SU-DHL-6 (cell line): ENCODE results near the gene KRTCAP2.
"Not testable (repeated sequence)": the region's sequence is repeated elsewhere in the genome, so short reads cannot be mapped to it uniquely, and the experiment has no call there.

Experiments used
- H2AFZ ChIP-seq: fragments of 200-600 bp; sonication (generic); 2 replicates; pipeline ENCODE4 v1.6.1; 2014; ENCODE audit warnings: low read depth, mild to moderate bottlenecking, moderate library complexity, mixed read lengths, antibody characterized with exemption, low read length; ENCODE audit not compliant: severe bottlenecking
- H3F3A ChIP-seq: fragments of 200-600 bp; shearing (Covaris generic); 2 replicates; pipeline ENCODE4 v1.6.0; 2016; ENCODE audit warnings: antibody characterized with exemption, mild to moderate bottlenecking; ENCODE audit not compliant: insufficient read depth
- H3K27ac ChIP-seq: fragments of 200-600 bp; sonication (generic); 2 replicates; pipeline ENCODE4 v1.5.1; 2016; ENCODE audit warnings: low read depth, mild to moderate bottlenecking, low read length, moderate library complexity, mixed read lengths
- H3K27me3 ChIP-seq: fragments of 200-600 bp; sonication (generic), shearing (Covaris generic); 2 replicates; pipeline ENCODE4 v1.6.0; 2014; ENCODE audit warnings: mild to moderate bottlenecking, low read length
- H3K36me3 ChIP-seq: fragments of 200-600 bp; sonication (generic); 2 replicates; pipeline ENCODE4 v1.6.1; 2014; ENCODE audit warnings: mild to moderate bottlenecking, low read length, mixed read lengths
- H3K4me2 ChIP-seq: fragments of 300-600, 200-600 bp; shearing (Covaris generic), sonication (generic); 2 replicates; pipeline ENCODE4 v1.6.0; 2014; ENCODE audit warnings: low read length, low read depth, mild to moderate bottlenecking; ENCODE audit not compliant: poor library complexity, severe bottlenecking
- H3K4me3 ChIP-seq: fragments of 200-600 bp; sonication (generic); 2 replicates; pipeline ENCODE4 v1.5.1; 2014; ENCODE audit warnings: antibody characterized with exemption, low read length, mild to moderate bottlenecking, mixed read lengths; ENCODE audit not compliant: insufficient read depth, poor library complexity, severe bottlenecking
- H3K79me2 ChIP-seq: fragments of 200-600 bp; sonication (generic); 2 replicates; pipeline ENCODE4 v1.6.1; 2014; ENCODE audit warnings: mild to moderate bottlenecking, low read length, moderate library complexity; ENCODE audit not compliant: insufficient read depth
- H3K9ac ChIP-seq: fragments of 200-600 bp; sonication (generic); 2 replicates; pipeline ENCODE4 v1.7.0; 2014; ENCODE audit warnings: mild to moderate bottlenecking, low read length
- H3K9me2 ChIP-seq: fragments of 200-600 bp; sonication (generic); replicated peaks from 2 replicates; pipeline ENCODE4 v1.6.1; 2014; ENCODE audit warnings: low read length; ENCODE audit not compliant: insufficient read depth
- H3K9me3 ChIP-seq: fragments of 200-600 bp; sonication (generic); 2 replicates; pipeline ENCODE4 v1.6.1; 2014; ENCODE audit warnings: low read length, mixed read lengths; ENCODE audit not compliant: insufficient read depth
- H4K20me1 ChIP-seq: fragments of 200-600 bp; sonication (generic); 2 replicates; pipeline ENCODE4 v1.6.1; 2014; ENCODE audit warnings: low read depth, mild to moderate bottlenecking, antibody characterized with exemption, low read length, moderate library complexity, mixed read lengths
- EZH2phosphoT487 ChIP-seq: fragments of 200-600 bp; sonication (generic), shearing (Covaris generic); conservative IDR thresholded peaks from 2 replicates; pipeline ENCODE4 v1.6.1; 2018; ENCODE audit warnings: mild to moderate bottlenecking, antibody characterized with exemption, low read length, moderate library complexity, mixed read lengths
- TF ChIP-seq, protein P1 (sequence below): fragments of 200-600 bp; sonication (generic); IDR thresholded peaks from one replicate; pipeline ENCODE4 v1.5.1; 2017; ENCODE audit warnings: antibody characterized with exemption, mild to moderate bottlenecking, low read length, moderate library complexity; ENCODE audit not compliant: insufficient read depth, poor library complexity, severe bottlenecking

Gene KRTCAP2

DNA sequence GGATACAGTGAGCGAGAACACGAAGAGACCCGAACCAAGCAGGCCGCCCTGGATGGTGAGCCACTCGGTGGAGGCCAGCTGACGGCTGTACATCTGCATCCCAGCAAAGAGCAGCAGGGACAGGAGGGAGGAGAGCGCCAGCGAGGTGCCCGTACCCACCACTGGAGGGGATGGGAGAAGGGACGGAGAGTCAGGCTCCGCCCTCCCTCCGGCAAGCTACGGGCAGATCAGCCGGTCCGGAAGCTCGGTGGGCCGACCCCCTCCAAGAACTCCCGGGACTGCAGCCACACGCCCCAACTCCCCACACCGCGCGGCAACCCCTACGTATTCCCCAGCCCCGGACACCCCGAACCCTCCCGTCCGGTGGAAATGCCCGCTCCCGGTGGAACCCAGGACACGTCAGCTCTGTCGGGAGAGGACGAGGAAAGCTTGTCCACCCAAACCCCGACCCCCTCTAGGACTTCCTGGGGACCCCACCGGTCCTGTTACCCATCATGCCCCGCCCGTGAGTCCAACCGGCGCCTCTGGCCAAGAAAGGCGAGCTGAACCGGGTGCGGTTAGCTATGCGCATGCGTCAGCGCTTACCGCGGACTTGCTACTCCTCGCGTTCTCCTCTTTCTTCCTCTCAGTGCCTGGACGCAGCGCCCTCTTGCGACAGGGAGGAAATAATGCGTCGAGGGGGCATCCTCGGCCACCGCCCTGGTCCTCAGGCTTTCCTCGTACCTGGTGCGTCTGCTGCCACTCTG lies at the start of gene KRTCAP2:
Gene KRTCAP2, minus strand, starts transcription at position 573 of the 746 bp plus-strand sequence. Its CDS starts 80 bp downstream, at position 493.
- Histone ChIP-seq H3K4me2 (peak within 1 kb of the TSS; percentile 73), H3K27ac (peak within 1 kb of the TSS; percentile 76), H3K9me2 (no peaks in the 10 kb centered on the region), H4K20me1 (no peaks in the 10 kb centered on the region), H3K79me2 (peaks cover 14% of the 10 kb centered on the region), H3K27me3 (no peaks in the 10 kb centered on the region), H2AFZ (peak within 1 kb of the TSS; percentile 82), H3K4me3 (peak within 1 kb of the TSS; percentile 95), H3K9ac (peak within 1 kb of the TSS; percentile 98), H3K36me3 (no peaks in the 10 kb centered on the region), H3K9me3 (no peaks in the 10 kb centered on the region), H3F3A (peaks cover 7% of the 10 kb centered on the region)
- no peak for TF ChIP-seq EZH2phosphoT487
- TF ChIP-seq, protein P1, sequence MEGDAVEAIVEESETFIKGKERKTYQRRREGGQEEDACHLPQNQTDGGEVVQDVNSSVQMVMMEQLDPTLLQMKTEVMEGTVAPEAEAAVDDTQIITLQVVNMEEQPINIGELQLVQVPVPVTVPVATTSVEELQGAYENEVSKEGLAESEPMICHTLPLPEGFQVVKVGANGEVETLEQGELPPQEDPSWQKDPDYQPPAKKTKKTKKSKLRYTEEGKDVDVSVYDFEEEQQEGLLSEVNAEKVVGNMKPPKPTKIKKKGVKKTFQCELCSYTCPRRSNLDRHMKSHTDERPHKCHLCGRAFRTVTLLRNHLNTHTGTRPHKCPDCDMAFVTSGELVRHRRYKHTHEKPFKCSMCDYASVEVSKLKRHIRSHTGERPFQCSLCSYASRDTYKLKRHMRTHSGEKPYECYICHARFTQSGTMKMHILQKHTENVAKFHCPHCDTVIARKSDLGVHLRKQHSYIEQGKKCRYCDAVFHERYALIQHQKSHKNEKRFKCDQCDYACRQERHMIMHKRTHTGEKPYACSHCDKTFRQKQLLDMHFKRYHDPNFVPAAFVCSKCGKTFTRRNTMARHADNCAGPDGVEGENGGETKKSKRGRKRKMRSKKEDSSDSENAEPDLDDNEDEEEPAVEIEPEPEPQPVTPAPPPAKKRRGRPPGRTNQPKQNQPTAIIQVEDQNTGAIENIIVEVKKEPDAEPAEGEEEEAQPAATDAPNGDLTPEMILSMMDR = peak; percentile 90

DNA sequence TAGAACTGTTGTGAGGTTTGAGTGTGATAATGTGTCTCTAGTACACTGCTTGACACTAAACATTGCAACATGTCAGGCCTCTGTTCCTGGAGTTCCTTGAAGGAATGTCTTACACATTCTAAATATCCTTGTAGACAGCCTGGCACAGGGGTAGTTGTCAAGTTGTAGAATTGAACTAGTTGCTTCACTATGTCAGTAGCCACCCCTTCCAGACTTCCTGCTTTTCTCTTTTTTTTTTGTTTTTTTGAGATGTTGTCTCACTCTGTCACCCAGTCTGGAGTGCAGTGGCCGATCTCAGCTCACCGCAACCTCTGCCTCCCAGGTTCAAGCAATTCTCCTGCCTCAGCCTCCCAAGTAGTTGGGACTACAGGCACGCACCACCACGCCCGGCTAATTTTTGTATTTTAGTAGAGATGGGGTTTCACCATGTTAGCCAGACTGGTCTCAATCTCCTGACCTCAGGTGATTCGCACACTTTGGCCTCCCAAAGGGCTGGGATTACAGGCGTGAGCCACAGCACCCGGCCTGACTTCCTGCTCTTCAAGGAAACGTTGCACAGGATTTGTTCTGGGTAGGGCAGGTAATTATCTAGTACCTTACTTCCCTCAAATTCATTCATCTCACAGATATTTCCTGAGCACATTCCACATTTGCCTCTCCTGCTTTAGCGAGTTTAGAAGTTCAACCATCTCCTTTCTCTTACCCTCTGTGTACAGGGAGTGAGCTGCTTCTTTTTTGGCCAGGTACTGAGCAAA lies 47.3 kb upstream of the KRTCAP2 start:
- H3K4me3 ChIP-seq, H3K9me2 ChIP-seq, H3K9me3 ChIP-seq, H3K27me3 ChIP-seq, H3K9ac ChIP-seq, H2AFZ ChIP-seq, H3K79me2 ChIP-seq, H3K4me2 ChIP-seq, H3K27ac ChIP-seq, H4K20me1 ChIP-seq, H3K36me3 ChIP-seq: not testable (repeated sequence)
- peaks cover 23% of the 10 kb centered on the region for H3F3A ChIP-seq

DNA sequence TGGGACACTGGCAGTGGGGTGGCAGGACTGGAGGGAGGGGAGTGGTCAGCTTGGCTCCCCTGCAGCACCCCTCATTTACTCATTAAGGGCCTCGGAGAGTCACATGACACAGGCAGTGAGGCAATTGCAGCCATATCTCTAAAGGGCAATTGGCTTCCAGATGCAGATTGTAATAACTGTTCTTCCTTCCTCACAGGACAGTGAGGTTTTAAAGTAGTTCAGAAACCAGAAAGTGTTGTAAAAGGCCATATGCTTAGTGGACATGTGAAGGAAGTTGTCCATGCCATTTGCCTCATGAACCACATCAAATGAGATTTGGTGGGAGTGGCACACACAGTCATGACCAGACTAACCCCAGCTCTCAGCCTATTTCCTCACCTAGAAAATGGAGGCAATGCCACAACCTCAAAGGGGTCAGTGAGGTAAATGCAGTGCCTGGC lies 46.5 kb upstream of the KRTCAP2 start:
- H3K9me3 ChIP-seq = no peaks in the 10 kb centered on the region
- no peaks in the 10 kb centered on the region for H3K79me2 ChIP-seq
- peaks cover 16% of the 10 kb centered on the region for H3F3A ChIP-seq
- TF ChIP-seq, protein P1 = no peak
- no peak for TF ChIP-seq EZH2phosphoT487
- H3K9ac ChIP-seq = no peak overlapping the region
- H3K9me2 ChIP-seq = no peaks in the 10 kb centered on the region
- H2AFZ ChIP-seq = peak overlapping the region; percentile 12
- H3K36me3 ChIP-seq = no peaks in the 10 kb centered on the region
- H3K4me3 ChIP-seq = no peak overlapping the region
- no peaks in the 10 kb centered on the region for H3K27me3 ChIP-seq
- no peak overlapping the region for H3K27ac ChIP-seq
- no peaks in the 10 kb centered on the region for H4K20me1 ChIP-seq
- no peak overlapping the region for H3K4me2 ChIP-seq
